KOPT-K1 (cell line): ENCODE data around the gene EFR3B.
"Not testable (repeated sequence)": the region's sequence is repeated elsewhere in the genome, so short reads cannot be mapped to it uniquely, and the experiment has no call there.

Experiments used
- H3K27ac ChIP-seq: fragments of 200-600 bp; sonication (generic); 2 replicates; pipeline ENCODE4 v1.5.1; 2016; ENCODE audit warnings: antibody characterized with exemption, mild to moderate bottlenecking, low read depth, low read length; ENCODE audit not compliant: poor library complexity, severe bottlenecking
- H3K36me3 ChIP-seq: fragments of 200-600 bp; sonication (generic); 2 replicates; pipeline ENCODE4 v1.5.1; 2017; ENCODE audit warnings: antibody characterized with exemption, mild to moderate bottlenecking, low read length, moderate library complexity; ENCODE audit not compliant: insufficient read depth
- H3K9me3 ChIP-seq: fragments of 200-600 bp; sonication (generic); 2 replicates; pipeline ENCODE4 v1.5.1; 2017; ENCODE audit warnings: antibody characterized with exemption, low read length, mild to moderate bottlenecking; ENCODE audit not compliant: insufficient read depth, poor library complexity, severe bottlenecking

Gene EFR3B

DNA sequence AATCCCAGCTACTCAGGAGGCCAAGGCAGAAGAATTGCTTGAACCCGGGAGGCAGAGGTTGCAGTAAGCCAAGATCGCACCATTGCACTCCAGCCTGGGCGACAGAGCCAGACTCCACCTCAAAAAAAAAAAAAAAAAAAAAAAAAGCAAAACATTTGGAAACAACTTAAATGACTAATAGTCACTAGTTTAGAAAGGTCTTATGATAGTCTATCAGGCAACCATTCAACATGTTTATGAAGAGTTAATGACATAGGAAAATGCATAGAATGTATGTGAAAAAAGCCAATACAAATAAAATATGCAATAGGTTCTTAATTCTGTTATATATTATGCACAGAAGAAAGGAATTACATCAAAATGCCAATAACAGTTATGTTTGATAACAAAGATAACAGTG is 85.2 kb downstream of the EFR3B start:
- not testable (repeated sequence) for H3K36me3 ChIP-seq, H3K27ac ChIP-seq, H3K9me3 ChIP-seq

DNA sequence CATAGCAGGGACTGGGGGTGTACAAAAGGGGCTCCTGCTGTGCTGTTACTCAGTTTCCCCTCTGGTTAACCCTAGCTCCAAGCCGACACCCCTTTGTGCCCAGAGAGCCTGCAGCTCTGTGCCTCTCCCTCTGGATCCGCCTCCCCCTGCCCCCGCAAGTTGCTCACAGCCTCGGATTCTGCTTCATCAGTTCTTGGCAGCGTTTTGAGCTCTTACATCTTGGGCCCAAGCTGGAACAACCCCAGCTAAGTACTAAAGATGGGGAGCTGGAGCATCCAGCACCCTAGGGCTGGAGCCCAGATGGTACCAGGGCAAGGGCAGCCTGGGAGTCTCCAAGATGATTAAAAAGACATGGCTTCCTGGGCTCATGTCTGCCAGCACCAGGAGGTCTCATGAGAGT is 85.8 kb downstream of the EFR3B start:
- H3K9me3 ChIP-seq = no peaks in the 10 kb centered on the region
- H3K27ac ChIP-seq = no peak overlapping the region
- H3K36me3 ChIP-seq = no peaks in the 10 kb centered on the region

DNA sequence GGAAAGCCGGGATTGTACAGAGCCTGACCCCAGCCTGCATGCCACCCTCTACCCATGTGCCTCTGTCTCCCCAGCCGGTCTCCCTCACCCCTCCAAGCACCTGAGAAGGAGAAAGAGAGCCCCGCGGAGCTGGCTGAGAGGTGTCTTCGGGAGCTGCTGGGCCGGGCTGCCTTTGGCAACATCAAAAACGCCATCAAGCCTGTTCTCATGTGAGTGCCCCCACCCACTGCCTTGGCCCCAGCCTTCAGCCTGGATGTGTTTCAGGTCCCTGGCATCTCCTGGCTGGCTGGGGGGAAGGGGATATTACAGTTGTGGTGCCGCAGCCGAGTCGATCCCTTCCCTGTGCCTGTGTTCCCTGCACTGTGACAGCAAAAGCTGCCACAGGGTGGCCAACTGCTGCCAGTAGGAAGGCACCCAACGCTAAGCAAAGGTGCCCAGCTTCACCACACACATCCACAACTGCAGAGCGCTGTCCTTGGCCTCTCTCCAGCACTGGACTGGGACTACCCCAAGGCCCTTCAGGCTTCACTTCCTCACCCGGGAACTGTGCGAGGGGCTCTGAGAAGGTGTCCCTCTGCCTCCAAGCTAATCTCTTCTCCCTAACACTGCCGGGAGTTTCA is 88.1 kb downstream of the EFR3B start:
- Histone ChIP-seq H3K27ac (no peak overlapping the region), H3K36me3 (no peaks in the 10 kb centered on the region), H3K9me3 (no peaks in the 10 kb centered on the region)

DNA sequence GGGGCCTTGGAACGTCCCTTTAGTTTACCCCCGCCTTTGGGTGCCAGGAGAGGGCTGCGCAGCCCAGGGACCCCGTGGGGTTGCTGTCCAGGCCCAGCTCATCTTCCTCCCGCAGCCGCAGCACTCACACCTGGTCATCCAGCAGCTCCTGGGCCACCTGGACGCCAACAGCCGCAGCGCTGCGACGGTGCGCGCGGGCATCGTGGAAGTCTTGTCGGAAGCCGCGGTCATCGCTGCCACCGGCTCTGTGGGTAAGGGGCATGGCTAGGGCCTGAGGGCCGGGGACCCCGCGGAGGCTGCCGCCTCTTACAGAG is 89.3 kb downstream of the EFR3B start:
- Histone ChIP-seq H3K36me3 (no peaks in the 10 kb centered on the region), H3K9me3 (no peaks in the 10 kb centered on the region), H3K27ac (no peak overlapping the region)

DNA sequence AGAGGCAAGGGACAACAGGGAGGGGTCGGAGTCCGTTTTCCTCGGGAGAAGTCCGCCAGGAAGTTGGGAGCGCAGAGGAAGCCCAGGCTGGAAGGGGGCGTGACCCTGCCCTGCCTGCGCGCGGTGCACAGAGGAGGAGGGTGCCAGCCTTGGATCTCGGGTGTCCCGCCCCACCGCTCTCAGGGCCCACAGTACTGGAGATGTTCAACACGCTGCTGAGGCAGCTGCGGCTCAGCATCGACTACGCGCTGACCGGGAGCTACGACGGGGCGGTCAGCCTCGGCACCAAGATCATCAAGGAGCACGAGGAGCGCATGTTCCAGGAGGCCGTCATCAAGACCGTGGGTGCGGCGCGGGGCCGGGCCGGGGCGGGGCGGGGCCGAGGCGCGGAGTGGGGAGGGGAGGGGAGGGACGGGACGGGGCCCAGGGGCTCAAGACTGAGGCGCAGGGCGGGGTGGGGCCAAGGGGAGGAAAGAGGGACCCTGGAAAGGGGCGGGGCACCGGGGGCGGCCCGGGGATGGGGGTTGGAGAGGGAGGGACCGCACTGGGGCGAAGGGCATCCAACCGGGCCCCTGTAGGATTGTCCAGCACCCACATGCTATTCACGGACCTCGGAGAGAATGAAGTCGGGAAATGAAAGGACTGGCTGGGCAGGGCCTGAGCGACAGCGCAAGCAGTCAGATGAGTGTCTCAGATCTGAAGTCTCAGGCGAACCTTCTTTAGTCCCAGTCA is 89.9 kb downstream of the EFR3B start:
- no peaks in the 10 kb centered on the region for H3K36me3 ChIP-seq
- no peak overlapping the region for H3K27ac ChIP-seq
- H3K9me3 ChIP-seq = no peaks in the 10 kb centered on the region

DNA sequence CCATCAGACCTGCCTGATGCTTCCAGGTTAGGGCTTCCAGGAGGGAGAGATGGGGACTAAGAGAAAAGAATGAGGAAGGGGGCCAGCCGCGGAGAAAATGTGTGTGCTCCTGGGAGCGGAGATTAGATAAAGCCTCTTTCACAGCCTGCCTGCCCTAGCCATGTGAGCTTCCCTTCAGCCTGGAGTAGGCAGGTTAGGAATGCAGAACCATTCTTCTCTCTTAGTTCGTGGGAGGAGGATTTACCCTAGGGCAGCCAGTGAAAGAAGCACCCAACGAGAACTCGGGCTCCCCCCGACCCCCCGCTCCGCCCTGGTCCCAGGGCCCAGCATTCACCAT is 90.4 kb downstream of the EFR3B start:
- no peaks in the 10 kb centered on the region for H3K36me3 ChIP-seq
- no peak overlapping the region for H3K27ac ChIP-seq
- no peaks in the 10 kb centered on the region for H3K9me3 ChIP-seq

DNA sequence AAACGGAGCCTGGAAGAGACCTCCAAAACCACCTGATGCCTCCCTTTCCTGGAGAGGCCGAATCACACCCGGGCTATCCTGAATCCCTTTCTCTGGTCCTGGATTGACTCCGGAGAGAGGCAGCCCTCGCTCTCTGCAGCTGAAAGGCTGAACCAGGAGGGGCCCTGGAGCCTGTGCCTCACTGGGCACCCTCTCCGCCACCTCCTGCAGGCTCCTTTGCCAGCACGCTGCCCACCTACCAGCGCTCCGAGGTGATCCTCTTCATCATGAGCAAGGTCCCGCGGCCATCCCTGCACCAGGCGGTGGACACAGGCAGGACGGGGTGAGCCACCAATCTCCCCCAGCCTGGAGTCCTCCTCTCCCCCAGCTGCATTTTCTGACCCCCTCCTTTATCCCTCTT is 90.8 kb downstream of the EFR3B start:
- H3K27ac ChIP-seq = no peak overlapping the region
- no peaks in the 10 kb centered on the region for H3K9me3 ChIP-seq
- H3K36me3 ChIP-seq = no peaks in the 10 kb centered on the region

DNA sequence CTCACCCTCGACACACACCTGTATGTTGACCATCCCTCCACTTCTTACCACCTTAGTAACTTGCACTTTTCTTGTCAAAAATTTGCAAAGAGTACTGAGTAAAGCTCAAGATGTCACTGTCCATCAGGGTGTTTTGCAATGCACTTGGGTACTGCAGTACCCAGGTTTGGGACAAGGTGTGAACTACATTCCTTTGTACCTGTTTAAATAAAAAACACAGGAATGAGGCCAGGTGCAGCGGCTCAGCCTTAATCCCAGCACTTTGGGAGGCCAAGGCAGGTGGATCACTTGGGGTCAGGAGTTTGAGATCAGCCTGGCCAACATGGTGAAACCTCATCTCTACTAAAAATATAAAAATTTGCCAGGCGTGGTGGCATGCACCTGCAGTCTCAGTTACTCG is 98.7 kb downstream of the EFR3B start:
- not testable (repeated sequence) for H3K9me3 ChIP-seq, H3K27ac ChIP-seq, H3K36me3 ChIP-seq

DNA sequence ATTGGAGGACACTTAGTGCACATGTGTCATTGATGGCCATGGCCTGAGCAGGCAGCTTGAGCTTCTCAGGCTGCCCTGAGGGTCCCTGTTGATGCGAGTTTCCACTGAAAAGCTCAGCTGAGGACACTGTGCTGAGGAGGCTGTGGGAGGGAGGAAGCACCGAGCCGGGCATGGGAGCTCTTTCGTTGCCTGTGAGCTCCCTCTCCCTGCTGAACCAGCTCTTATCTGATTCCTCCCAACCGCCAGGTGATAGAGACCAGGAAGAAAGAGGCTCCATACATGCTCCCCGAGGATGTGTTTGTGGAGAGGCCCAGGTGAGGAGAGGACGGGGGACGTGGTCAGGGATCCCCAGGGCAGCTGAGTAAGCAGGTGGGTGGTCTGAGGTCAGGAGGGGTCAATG is 99.2 kb downstream of the EFR3B start:
- Histone ChIP-seq H3K36me3 (no peaks in the 10 kb centered on the region), H3K9me3 (no peaks in the 10 kb centered on the region), H3K27ac (no peak overlapping the region)

DNA sequence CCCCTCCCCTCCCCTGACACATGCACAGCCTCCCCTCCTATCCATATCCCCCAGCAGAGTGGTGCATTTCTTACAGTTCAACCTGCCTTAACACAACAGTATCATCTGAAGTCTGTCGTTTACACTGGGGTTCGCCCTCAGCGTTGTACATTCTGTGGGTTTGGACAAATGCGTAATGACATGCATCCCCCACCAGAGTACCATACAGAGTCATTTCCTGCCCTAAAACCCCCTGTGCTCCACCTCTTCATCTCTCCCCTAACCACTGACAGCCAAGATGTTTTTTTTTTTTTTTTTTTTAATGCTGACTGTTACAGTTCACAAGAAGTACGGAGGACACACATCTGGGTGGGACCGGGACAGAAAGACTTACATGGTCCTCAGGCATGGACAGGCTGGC is 103.9 kb downstream of the EFR3B start:
- Histone ChIP-seq H3K9me3 (no peaks in the 10 kb centered on the region), H3K27ac (peak overlapping the region; percentile 13), H3K36me3 (no peaks in the 10 kb centered on the region)

DNA sequence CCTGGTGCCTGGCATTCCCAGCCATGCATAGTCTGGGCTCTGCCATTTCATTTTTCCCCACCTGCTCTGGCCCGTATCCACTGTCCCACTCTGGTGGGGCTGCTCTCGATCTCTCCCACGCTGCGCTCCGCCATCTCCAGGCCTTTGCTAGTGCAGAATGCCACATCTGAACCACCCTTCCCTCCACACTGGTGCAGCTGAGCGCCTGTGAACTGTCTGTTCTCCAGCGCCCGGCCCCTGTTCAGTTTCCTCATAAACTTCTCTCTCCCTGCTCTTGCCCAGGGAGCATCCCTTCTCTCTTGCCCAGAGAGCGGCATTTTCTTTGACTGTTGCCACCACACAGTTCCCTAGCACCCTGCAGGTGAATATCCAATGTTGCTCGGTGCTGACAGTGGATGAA is 105.0 kb downstream of the EFR3B start:
- Histone ChIP-seq H3K9me3 (no peaks in the 10 kb centered on the region), H3K36me3 (no peaks in the 10 kb centered on the region), H3K27ac (no peak overlapping the region)

DNA sequence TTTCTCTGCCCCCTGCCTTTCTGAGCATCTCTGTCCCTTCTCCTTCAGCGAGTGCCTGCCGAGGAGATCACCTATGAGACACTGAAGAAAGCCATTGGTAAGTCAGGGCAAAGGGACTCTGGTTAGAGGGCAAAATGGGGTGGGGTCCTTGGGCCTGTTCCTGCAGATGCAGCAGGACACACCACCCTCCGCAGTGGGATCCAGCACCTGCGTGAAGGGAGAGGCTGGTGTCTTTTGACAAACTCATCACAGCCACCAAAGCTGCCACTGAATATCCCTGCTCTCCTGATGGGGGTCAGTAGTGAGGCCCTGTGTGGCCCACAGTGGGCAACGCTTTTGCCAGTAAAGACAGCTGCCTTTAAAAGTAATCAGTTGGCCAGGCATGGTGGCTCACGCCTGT is 107.8 kb downstream of the EFR3B start:
- Histone ChIP-seq H3K9me3 (no peaks in the 10 kb centered on the region), H3K27ac (no peak overlapping the region), H3K36me3 (no peaks in the 10 kb centered on the region)

DNA sequence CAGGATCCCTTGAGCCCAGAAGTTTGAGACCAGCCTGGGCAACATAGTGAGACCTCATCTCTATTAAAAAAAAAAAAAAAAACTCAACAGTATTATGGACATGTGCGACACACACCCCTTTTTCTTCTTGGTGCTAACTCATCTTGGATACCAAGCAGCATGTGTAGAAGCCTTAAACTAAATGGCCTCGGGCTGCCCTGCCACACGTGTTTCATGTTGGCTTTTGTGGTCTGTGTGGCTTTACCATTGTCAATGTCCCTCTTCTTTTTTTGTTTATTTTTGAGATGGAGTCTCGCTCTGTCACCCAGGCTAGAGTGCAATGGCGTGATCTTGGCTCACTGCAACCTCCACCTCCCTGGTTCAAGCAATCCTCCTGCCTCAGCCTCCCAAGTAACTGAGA is 109.1 kb downstream of the EFR3B start:
- H3K36me3 ChIP-seq, H3K27ac ChIP-seq, H3K9me3 ChIP-seq: not testable (repeated sequence)

DNA sequence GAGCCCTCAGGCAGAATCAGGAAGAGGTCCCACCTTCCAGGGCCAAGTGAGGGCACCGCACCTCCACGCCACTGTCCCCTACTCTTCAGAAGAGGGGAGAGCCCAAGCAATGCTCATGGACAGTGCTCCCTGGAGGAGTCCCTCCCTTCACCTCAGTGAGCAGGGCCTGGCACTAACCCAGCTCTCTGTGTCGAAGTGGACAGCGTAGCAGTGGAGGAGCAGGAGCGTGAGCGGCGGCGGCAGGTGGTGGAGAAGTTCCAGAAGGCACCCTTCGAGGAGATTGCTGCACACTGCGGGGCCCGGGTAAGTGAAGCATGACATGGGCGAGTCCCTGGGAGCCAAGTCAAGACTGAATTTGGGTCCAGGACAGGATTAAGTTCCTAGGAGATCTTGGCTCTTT is 109.8 kb downstream of the EFR3B start:
- H3K27ac ChIP-seq = no peak overlapping the region
- no peaks in the 10 kb centered on the region for H3K36me3 ChIP-seq

DNA sequence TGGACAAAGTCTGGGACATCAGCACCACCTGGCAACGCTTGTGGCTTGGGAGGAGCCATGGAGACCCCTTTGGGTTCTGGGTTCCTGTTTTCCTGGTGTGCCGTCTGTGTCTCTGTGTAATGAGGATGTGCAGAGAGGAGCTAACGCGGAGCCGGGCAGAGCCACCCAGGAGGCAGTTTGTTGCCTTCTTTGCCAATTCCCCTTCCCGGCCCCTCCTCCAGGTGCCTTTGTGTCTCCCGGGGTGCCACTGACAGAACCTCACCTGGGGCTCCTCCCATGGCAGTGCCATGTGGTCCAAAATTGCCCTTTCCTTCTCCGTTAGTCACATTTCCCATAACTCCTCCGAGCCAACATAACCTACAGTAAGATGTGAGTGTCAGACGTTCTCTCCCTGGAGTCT is 113.5 kb downstream of the EFR3B start:
- Histone ChIP-seq H3K27ac (no peak overlapping the region), H3K9me3 (no peaks in the 10 kb centered on the region), H3K36me3 (no peaks in the 10 kb centered on the region)

More for the DNA sequence above, 109.8 kb downstream of the EFR3B start:
- no peaks in the 10 kb centered on the region for H3K9me3 ChIP-seq

DNA sequence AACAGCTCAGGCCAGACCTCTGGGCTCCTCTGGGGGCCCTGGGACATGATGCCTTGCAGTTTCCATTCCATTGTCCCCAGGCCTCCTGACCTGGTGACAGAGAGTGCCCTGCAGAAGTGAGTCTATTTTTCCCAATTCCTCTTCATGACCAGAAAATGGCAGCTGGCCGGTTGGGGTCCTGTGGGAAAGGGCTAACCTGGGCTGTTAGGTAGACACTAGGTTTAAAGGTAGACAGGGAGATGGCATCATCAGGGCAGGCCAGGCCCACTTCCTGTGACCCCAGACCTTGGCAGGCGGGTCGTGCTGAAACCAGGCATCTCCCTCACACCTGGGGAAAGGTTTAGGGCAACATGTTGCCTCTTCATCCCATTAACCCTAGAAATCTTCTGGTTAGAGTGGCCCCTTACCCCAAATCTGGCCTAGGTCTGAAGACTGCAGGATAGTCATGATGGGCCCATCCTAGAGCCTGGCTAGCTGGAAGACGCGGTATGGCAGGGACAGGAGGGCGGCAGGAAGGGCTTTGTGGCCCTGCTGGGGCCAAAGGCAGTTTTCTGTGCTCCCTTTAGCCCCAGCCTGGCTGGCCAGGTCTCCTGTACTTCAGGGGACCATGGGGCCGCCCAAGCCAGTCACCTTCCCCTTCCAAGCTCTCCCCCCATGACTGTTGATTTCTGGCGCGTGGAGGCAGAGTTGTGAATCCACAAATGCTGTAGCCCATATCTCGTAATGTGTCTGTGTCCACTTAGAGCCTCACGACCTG is 116.4 kb downstream of the EFR3B start:
- no peak overlapping the region for H3K27ac ChIP-seq
- no peaks in the 10 kb centered on the region for H3K36me3 ChIP-seq
- no peaks in the 10 kb centered on the region for H3K9me3 ChIP-seq
